HG02981 (cell line): ENCODE results near the gene JDP2.

Experiments
- ATAC-seq: cut with Tn5 transposase; IDR thresholded peaks from one replicate; pipeline ENCODE4 v1.9.1; 2021; ENCODE audit warnings: mild to moderate bottlenecking, moderate library complexity; ENCODE audit not compliant: unreplicated experiment

Gene JDP2

DNA sequence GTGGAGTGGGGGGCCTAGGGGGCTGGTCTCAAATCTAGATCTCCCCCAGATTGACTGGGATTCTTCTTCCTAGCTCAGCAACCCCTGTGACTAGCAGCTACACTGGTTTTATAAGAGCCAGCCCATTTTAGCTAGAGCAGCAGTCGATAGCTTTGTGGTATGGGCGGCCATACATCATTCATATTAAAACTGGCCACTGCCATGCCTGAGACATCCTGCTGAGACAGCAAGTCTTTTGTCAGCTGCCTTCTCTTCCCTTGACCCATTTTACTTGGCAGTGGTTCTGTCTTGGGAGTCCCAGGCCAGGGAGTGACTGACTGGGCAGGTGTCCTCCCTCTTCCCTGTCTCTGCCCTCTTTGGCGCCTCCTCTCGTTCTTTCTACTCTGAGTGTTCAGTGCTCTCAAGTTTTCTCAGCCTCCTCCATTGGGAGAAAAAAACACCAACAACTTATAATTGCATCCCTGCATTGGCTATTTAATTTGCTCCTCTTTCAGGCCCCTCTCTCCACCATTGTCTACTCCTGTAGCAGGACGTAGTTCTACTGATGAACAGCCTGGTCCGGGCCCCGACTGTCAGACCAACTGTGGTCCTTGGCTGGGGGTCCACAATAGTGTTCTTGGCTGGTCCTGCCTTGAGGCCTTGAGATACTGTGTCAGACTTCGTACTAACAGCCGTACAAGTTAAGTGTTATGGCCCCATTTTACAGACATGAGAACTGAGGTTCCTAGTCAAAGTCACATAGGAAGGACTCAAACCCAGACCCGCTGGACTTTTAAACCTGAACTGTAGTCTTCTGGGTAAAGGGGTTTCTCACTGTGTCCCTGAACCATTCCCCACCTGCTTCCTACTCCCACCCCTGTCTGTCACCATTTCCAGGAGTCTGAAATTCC is 18.3 kb upstream of the JDP2 start:
- ATAC-seq = no peak

DNA sequence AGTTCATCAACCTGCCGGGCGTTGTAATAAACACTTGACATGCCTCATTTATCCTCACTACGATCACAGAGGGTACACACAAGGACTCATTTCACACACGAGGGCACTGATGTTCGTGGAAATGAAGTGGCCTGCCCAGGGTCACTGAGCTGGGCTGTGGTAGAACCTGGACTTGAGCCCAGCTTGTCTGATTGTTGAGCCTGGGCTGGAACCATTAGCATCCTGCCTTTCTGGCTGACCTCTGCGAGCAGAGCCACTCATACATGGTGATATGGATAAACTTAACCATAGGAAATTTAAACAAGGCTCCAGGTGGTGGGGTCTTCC is 16.6 kb upstream of the JDP2 start:
- ATAC-seq = no peak

DNA sequence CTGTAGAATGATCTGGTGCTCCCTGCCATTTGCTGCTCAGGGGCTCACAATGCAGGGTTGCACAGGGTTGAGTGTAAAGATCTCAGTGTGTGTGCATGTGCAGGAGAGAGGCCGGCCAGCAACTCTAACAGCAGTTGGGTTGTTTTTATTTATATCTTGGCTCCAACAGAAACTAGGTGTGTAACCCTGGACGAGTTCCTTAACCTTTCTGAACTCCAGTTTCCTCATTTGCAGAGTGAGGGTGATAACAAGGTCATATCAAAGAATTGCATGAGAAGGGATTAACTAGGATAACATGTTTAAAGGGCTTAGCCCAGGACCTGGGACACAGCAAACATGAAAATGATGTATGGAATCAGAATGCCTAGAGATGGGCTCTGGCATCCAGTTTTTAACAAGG is 14.8 kb upstream of the JDP2 start:
- no peak for ATAC-seq

DNA sequence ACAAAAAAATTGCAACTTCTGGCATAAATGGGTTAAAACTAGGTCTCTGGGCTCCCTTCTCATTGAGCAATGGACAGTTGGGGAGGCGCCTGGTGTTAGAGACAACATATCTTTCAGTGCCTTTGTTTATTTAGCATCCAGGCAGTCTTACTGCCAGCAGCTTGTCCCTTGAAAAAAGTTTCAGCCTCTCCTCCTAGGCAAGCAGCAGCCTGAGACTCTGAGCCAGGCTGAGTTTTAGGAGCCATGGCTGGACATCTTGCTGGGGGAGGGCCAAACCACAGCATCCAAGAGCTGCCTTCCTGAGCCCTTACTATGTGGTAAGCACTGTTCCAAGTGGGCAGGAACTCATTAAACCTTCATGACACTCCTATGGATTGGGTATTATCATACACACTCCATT is 10.1 kb upstream of the JDP2 start:
- ATAC-seq = no peak

DNA sequence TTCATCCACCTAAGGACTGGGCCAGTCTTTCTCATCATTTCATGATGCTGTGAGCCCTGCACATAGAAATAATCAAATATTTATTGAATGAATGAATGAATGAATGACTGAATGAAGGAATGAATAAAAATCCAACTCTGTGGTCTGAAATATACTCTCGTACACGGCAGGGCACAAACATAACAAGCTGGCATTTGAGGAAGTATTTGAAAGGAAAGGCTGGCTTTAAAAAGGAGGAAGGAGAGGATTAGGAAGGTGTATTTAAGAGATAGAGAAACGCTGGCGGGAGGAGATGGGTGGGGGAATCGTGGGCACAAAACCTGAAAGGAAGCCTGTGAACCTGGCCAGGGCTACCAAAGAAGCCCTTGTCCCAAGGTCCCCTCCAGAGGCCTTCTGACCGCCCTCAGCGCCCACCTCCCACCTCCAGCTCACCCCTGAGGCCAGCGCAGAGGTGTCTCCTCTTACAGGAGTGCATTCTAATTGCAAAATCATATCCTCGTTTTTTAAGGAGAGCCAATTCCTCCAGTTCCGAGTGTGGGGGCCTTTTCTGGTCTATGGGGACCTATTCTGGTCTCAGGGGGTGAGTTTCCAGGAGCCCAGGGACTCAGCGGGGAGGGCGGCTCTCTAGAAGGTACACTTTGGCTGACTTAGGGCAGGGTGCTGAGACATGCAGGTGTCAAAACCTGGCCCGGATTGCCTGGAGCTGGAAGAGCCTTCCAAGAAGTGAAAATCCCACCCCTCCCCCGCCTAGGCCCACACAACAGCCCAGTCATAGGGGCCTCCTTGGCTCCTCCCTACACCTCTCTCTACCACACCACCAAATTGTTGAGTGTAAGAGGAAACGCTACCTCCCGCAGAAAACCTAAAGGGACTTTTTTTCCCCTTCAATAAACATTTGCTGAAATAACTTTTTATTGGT is 8.7 kb upstream of the JDP2 start:
- peak; percentile 61 for ATAC-seq

DNA sequence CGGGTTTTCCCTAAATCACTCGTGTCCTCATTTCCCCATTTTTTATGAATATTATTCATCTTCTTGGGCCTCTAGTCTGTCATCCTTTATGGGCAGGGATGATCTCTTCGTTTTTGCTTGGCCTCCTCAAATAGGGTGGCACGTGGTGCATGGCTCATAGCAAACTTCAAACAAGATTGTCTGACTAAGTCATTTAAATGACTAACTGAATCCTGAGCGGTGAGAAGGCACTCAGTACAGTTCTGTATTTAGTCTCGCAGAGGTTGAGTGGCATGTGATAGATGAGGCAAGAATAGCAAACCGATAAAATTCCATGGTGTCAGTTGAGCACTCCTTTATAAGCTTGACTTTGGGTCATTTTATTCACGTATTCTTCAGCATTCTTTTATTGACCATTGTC is 5.7 kb upstream of the JDP2 start:
- no peak for ATAC-seq

DNA sequence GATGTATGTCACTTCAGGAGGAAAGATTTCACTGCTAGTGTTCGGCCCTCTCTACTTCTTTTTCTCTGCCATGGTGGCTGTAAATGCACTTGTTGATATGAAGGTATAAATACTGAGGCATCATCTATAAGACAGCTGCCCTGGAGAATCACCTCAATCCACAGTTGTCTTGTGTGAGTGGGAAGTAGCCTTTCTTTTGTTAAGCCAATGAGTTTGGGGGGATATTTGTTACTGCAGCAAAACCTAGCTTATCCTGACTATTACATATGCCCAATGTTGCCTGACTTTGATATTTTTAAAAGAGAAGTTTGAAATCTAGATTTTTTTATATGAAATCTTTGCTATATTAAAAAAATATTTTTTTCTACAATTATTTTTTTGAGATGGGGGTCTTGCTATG is 3.3 kb upstream of the JDP2 start:
- no peak for ATAC-seq

DNA sequence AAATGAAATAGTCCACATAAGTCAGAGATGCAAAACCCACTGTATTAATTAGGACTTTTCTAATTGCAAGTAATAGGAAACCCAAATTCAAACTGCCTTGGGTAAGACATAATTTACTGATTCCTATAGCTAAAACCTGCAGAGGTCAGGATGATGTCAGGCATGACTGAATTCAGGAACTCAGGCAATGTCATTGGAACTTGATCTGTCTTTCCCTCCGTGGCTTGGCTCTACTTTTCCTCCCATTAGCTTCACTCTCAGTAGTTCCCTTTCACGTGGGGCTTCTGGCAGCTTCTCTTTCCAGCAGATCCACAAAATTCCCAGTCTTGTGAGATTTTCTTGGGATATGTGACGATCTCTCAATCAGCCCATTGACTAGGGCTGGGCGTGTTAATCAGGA is 2.4 kb upstream of the JDP2 start:
- ATAC-seq = no peak

DNA sequence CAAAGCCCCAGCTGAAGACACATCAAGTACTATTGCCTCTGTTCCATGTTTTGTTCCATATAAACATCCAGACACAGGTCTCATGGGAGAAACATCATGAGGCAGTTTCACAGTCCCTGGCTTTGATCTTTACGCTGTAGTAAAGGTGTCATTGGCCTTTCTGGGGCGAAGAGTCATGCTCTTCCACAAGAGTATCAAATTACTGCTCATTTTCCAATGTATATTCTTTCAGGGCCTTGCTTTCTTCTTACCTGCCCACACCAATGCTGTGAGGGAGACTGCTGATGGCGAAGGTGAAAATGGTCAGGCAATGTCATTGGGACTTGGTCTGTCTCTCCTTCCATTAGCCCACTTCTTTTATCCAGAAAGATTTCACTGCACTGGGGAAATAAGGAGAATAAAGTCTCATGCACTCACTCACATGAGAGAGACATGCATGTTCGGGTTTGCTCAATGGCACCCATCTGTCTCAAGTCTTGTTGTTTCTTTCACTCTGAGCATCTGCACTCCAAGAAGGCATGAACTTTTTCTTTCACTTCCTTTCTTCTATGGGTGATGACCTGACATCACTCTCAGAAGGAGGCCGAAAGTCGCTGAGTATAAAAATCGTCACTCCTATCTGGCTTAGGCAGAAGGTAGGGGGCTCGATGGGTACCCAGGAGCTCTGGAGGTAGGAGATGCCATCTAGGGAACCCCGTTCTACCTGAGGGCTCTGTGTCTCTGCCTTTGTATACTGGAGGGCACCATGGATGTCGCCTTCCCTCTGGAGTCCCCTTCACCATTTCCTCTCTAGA is 1.3 kb upstream of the JDP2 start:
- peak; percentile 47 for ATAC-seq

DNA sequence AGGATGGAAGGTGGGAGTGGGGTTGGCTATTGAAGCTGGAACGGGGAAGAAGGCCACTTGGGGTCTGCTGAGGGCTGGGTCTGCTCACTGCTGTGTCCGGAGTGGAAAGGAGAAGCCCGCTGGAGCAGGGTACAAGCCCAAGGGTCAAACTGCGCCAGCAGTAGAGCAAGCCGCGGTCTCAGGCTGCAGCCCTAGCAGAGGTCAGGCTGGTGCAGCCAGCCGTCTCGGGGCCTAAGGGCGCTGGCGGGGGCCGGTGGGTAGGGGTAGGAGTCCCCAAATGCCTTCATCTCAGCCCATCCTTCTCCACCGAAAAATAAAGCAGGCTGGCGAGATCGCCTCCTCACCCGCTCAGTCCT is 718 bp upstream of the JDP2 start:
- ATAC-seq = peak; percentile 23

DNA sequence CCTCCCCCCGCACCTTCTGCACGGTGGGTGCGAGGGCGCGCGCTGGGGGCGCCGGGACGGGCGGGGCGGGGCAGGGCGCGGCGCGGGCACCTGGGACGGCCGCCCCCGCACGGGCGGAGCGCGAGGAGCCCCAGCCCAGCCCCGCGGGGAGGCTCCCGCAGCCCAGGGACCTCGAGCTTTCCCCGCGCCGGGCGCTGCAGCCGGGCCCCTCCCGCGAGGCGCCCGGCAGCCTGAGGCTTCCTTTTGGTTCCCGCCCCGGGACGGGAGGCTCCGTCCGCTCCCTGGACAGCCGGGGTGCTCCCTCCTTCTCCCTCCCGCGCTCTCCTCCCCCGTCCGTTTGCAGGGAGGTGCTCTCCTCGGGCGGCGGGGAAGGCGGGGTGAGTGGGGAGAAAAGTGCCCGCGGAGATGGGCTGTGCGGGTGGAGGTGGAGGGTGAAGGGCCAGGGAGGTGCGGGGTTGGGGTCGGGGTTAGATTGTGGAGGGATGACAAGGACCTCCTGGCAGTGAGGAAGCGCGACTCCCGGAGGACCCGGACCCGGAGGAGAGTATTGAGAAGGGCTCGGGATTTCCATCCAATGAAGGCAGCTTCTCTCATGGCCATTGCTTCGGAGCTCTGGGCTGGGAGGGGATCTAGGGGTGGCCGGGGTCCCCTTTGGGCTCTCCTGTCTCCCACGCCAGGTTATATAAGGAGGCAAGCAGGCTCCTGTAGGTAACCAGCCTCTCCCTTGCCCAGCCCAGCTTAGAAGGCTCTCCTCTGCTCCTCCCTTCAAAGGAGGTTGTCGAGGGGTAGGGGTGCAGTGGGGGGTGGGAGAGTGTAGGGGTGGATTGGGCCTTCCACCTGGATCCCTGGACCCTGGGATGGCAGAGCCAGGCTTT is 645 bp downstream of the JDP2 start:
- peak; percentile 16 for ATAC-seq

DNA sequence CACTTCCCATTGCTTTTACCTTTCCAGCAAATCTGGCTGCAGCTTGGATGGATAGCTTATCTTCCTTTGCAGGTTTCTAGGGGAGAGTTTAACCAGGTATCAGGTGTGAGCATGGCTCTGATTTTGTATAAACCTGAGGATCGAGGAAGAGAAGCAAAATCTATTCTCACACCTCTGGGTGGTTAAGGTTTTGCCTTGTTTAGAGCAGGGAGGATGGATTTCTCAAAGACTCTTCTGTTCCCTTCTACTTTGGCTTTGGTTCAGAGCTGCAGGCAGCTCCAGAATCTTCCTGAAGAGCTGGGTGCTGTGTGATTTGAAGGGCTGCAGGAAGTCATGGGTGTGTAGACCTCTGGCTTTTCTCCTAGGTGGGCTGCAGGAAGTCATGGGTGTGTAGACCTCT is 1.7 kb downstream of the JDP2 start:
- no peak for ATAC-seq

DNA sequence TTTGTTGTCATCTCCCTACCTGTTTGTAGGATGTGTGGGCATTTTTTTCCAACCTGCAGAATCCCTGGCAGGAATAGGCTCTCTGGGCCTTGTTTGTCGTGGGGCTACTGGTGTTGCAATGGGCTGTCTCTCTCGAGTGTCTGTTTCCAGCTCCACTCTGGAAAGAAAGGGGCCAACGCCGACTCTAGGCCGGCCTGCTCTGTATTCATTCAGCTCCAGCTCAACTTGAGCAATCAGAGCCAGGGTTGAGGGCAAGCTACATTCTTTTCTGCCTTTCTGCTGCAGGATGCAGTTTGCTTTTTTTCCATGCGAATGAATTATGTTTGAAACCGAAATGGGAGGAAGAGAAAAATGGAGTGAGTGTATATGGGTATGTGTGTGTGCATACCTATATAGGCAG is 2.3 kb downstream of the JDP2 start:
- no peak for ATAC-seq

DNA sequence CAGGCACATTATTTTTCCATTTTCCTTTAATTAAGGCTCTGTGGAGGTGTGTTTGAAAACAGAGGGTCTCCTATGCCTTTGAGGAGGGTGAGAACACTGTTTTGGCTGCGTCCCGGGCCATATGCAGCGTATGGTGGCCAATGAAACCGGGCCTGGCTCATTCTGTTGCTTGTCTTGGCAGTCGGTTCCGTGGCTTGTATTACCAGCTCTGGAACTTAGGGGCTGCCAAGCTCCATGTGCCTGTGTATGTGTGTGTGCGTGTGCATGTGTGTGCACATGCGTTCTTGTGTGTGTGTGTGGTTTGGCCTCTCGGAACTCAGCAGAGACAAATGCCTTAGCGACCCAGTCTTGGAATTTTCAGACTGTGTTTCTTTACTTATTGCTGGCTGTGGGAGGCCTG is 2.7 kb downstream of the JDP2 start:
- ATAC-seq = no peak

DNA sequence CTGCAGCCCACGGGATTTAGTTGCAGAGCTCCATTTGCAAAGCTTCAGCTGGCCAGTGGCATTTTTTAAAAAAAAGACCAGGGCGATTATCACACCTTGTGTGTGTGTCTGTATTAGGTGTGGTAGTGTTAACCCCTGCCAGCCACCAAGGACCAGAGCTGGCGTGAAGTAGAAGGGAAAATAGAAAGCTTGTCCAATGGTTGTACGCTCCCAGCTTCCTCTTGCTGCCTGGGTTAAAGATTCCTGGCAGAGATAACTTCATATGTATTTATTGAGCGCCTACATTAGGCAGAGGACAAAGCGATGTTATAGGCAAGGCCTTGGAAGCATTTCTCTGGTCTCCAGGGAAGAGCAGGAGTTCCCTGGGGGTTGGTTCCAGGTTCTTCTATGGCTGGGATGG is 3.2 kb downstream of the JDP2 start:
- no peak for ATAC-seq

DNA sequence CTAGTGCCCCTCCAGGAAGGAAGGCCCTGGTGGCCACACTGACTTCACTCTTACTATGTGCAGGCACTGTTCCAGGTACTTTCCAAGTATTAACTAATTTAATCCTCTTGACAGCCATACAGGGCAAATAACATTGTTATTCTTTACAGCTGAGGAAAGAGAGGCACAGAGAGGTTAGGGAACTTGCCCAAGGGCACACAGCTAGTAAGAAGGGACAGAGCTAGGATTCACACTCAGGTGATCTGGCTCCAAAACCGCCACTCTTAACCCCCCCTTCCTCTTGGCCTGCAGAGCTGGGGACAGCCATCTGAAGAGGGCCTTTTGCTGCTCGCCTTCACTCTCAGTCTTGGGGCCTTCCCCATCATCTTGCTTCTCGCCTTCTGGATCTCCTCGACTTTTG is 4.0 kb downstream of the JDP2 start:
- no peak for ATAC-seq

DNA sequence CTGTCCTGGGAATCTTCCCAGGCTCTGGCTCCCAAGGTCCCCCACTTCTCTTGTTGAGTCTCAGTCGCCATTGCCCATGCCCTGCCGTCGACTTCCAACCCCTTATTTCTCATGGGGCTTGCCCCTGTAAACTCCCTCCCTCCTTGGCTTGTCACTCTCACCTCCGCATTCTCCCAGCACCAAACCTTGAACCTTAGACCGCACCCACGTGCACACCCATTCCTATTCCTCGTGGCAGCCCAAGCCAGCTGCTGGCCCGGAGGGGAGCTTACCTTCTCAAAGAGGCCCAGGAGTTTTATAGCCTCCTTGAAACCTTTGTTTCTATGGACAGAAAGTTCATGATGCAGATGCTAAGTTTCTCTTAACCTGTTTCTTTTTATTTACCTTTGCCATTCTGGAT is 4.6 kb downstream of the JDP2 start:
- ATAC-seq = no peak

DNA sequence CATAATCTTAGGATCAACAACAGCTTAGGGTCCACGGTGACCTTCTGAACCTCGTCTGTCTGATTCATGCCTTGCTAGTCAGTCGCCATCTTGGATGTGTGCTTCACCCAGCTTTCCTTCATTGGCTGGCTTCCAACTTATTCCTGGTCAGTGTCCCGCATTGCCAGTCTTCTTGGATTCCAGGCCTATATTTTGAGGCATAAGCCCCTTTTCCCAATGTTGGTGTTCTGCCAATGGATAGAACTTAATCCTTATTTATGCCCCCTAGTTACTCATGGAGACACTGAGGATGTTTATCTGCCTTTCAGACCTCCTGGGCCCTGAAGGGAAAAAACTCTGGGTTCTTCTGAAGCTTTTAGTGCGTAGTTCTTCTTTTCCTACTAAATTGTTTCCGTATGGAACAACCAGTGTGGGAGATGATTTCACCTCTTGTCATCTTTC is 5.8 kb downstream of the JDP2 start:
- no peak for ATAC-seq

DNA sequence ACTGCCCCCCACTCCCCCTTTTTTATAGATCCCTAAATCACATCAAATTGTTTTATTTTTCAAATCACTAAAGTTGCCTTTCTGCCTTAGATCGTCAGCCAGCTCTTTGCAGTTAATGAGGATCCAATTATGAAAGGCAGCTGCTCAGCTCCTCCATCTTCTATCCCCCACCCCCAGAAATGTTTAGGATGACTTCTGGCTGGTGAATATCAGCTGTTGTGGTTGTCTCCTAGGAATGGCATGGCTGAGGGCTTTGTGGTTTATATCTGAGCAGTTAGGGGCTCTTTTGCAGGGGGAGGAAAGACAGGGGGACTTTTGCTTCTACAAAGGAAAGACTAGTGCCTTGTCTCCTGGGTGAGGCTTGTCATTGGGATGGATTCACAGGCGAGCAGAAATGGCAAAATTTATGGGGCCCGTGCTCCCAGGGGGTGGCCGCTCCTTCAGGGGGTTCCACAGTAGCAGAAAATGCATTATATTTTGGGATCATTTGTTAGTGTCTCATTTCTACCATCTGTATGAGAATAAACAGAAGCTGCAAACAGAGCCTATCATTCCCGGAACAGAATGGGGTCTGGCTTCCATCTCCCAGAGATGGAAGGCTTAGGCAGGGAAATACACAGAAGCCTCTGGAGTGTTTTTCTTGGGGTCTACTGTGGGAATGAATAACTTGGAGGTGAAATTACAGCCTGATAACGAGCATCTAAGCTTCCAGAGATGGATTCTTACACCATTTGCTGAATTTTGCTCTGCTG is 6.5 kb downstream of the JDP2 start:
- no peak for ATAC-seq

DNA sequence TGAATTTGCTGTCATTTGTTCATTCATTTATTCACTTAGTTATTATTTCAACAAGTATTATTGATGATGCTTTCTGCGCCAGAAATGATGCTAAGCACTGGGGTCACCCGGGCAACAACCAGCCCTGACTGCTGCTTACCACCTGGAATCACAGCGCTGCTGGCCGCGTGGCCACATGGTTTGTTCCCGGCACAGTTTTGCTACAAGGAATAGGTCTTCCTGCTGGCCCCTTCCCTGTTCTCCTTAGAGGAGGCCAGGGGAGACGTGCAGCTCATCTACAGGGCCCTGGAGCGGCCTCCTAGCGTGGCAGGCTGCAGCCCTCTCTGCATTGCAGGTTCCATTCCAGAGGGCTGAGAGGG is 7.0 kb downstream of the JDP2 start:
- ATAC-seq = no peak
